ENCODE data around the gene DOCK7. TPM values are rescaled to one million over a fixed set of nuclear protein-coding genes. Genes with fewer than 3 reads are reported as not detected.

Gene DOCK7
- total RNA-seq, 4 donors from 2014 or later = 34.1 to 47.7 (median 42.1) TPM

DNA sequence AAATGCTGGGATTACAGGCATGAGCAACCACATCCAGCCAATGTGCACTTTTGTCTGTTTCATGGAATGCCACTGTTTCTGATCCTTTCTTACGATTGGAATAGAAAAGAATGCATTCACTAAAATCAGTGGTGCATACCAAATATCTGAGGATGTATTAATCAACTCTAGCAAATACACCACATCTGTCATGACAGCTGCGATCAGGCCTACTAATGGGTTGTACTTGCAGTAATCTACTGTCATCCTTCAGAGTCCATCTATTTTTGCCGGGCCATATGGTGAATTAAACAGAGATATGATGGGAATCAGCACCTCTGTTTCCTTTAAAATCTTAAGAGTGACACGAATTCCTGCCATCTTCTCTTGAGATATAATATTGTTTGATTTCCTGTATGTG lies 259.8 kb downstream of the DOCK7 start:
- Histone ChIP-seq H3K4me1 (no peaks in the 10 kb centered on the region), H3K36me3 (no peaks in the 10 kb centered on the region), H3K27ac (no peak overlapping the region), H3K27me3 (no peaks in the 10 kb centered on the region), H3K4me3 (replicated peaks in 1 of 3) (no peak overlapping the region), H3K9me3 (no peaks in the 10 kb centered on the region)
- DNase-seq = no peak
- TF ChIP-seq POLR2A (IDR thresholded peaks at IDR 0.05) = no peak
- TF ChIP-seq, protein P1, sequence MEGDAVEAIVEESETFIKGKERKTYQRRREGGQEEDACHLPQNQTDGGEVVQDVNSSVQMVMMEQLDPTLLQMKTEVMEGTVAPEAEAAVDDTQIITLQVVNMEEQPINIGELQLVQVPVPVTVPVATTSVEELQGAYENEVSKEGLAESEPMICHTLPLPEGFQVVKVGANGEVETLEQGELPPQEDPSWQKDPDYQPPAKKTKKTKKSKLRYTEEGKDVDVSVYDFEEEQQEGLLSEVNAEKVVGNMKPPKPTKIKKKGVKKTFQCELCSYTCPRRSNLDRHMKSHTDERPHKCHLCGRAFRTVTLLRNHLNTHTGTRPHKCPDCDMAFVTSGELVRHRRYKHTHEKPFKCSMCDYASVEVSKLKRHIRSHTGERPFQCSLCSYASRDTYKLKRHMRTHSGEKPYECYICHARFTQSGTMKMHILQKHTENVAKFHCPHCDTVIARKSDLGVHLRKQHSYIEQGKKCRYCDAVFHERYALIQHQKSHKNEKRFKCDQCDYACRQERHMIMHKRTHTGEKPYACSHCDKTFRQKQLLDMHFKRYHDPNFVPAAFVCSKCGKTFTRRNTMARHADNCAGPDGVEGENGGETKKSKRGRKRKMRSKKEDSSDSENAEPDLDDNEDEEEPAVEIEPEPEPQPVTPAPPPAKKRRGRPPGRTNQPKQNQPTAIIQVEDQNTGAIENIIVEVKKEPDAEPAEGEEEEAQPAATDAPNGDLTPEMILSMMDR (IDR thresholded peaks at IDR 0.05) = no peak
- intact Hi-C loops (cut with DNase I) = no loop called here
- 79 to 80% methylated on average over 4 of the region's 4 CpGs for WGBS, 2 donors

DNA sequence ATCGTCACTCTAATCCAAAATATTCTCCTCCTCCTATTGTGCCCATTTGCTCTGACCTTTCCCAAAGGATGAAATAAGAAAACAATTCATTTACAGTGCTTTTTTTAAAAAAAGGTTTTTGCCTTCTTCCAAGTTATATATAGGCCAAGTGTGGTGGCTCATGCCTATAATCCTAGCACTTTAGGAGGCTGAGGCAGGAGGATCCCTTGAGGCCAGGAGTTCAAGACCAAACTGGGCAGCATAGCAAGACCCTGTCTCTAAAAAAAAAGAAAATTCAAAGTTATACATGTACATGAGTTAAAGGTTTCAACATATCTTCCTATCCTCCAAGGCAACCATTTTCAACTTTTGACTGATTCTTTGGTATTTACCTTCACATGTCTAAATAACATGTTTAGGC lies 261.4 kb downstream of the DOCK7 start:
- intact Hi-C loops (cut with DNase I) = no loop called here
- Histone ChIP-seq H3K4me3 (replicated peaks in 1 of 3) (no peak overlapping the region), H3K27me3 (no peaks in the 10 kb centered on the region), H3K4me1 (no peaks in the 10 kb centered on the region), H3K27ac (no peak overlapping the region), H3K36me3 (no peaks in the 10 kb centered on the region), H3K9me3 (no peaks in the 10 kb centered on the region)
- WGBS, 2 donors = 88 to 93% methylated on average over 1 of the region's 1 CpG
- TF ChIP-seq, protein P1 (IDR thresholded peaks at IDR 0.05) = no peak
- TF ChIP-seq POLR2A (IDR thresholded peaks at IDR 0.05) = no peak
- no peak for DNase-seq

DNA sequence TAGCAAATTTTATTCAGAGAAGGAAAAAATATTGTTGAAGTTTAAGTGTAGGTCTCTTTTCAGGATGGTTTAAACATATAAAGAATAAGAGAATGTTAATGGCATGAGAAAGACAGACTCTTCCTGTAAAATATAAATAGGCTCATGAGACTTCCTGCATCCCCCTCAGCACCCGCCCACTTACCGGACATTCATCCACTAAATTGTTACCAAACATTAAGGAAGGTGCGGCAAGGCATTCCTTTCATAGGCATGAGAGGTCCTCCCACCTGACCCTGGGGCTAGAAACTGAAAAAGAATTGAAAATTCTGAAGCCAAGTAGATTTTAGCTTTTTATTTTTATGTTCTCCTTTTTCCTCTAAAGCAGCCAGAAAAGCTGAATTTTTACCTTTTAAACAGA lies 261.9 kb downstream of the DOCK7 start:
- H3K4me1 ChIP-seq = no peaks in the 10 kb centered on the region
- no peak overlapping the region for H3K27ac ChIP-seq
- H3K27me3 ChIP-seq = no peaks in the 10 kb centered on the region
- no peak for TF ChIP-seq POLR2A (IDR thresholded peaks at IDR 0.05)
- TF ChIP-seq, protein P1 (IDR thresholded peaks at IDR 0.05) = no peak
- intact Hi-C loops (cut with DNase I) = no loop called here
- no peak for DNase-seq
- H3K36me3 ChIP-seq = no peaks in the 10 kb centered on the region
- no peak overlapping the region for H3K4me3 ChIP-seq (replicated peaks in 1 of 3)
- WGBS, 2 donors = 37 to 50% methylated on average over 3 of the region's 3 CpGs
- no peaks in the 10 kb centered on the region for H3K9me3 ChIP-seq

DNA sequence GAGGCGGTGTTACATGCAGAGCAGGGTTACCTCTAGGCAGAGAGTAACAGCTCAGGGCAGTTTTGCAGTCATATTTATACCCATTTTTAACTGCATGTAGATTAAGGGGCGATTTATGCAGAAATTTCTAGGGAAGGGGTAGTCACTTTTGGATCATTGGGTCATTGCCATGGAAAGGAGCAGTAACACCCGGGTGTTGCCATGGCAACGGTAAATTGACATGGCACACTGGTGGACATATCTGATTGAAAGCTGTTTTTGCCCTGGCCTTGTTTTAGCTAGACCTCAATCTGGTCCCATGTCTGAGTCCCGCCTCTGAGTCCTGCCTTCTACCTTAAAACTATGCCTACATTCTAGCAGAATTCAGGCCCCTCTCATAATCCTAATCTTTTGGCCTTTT lies 263.1 kb downstream of the DOCK7 start:
- WGBS, 2 donors = 78 to 82% methylated on average over 5 of the region's 5 CpGs

DNA sequence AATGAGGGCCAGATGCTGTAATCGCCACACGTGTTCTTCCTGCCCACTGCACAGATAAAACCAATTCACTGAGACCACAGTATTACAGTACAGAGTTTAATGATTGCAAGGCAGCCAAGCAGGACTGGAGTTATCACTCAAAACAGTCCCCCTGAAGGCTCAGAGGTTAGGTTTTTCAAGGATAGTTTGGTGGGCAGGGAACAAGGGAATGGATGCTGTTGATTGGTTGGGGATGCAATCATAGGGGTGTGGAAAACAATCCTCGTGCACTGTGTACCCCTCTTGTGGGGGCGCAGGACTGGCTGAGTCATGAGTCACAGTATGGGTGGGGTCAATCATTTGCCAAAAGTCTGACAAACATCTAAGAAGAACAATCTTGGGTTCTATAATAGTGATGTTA lies 263.8 kb downstream of the DOCK7 start:
- TF ChIP-seq POLR2A (IDR thresholded peaks at IDR 0.05) = no peak
- TF ChIP-seq, protein P1 (IDR thresholded peaks at IDR 0.05) = no peak
- H3K27ac ChIP-seq = no peak overlapping the region
- H3K4me3 ChIP-seq (replicated peaks in 1 of 3) = no peak overlapping the region
- no peak for DNase-seq
- H3K4me1 ChIP-seq = no peaks in the 10 kb centered on the region
- no peaks in the 10 kb centered on the region for H3K27me3 ChIP-seq
- H3K36me3 ChIP-seq = no peaks in the 10 kb centered on the region
- intact Hi-C loops (cut with DNase I) = no loop called here
- WGBS, 2 donors = 75 to 78% methylated on average over 4 of the region's 4 CpGs
- H3K9me3 ChIP-seq = no peaks in the 10 kb centered on the region

More for the DNA sequence above, 263.1 kb downstream of the DOCK7 start:
- H3K9me3 ChIP-seq = no peaks in the 10 kb centered on the region
- H3K4me3 ChIP-seq (replicated peaks in 1 of 3) = no peak overlapping the region
- DNase-seq = no peak
- TF ChIP-seq POLR2A (IDR thresholded peaks at IDR 0.05) = no peak
- TF ChIP-seq, protein P1 (IDR thresholded peaks at IDR 0.05) = no peak
- intact Hi-C loops (cut with DNase I) = no loop called here
- no peak overlapping the region for H3K27ac ChIP-seq
- no peaks in the 10 kb centered on the region for H3K27me3 ChIP-seq
- H3K4me1 ChIP-seq = no peaks in the 10 kb centered on the region
- no peaks in the 10 kb centered on the region for H3K36me3 ChIP-seq
